PC-3 (cell line): ENCODE measurements around the gene ZNF221. TPM values are rescaled to one million over a fixed set of nuclear protein-coding genes. Genes with fewer than 3 reads are reported as not detected.

Experiments used
- ATAC-seq: fragments of 200-7000 bp; cut with Tn5 transposase; 2 replicates; pipeline ENCODE4 v1.9.1; 2020; ENCODE audit warnings: mild to moderate bottlenecking, moderate library complexity
- BruUV-seq: library from RNA; stranded (reverse); fragments of 400-500 nt; replicated peaks from 2 replicates; lab custom pipeline; 2021; lab: Mats Ljungman, UMichigan
- CTCF ChIA-PET: fragments of 300-600 bp; sonication (Branson Sonifier 250); formaldehyde crosslinking; loops from one replicate; lab custom pipeline; 2022; ENCODE audit warnings: antibody characterized with exemption; lab: Charles Lee
- POLR2A ChIA-PET: fragments of 300-600 bp; sonication (Branson Sonifier 250); formaldehyde crosslinking; loops from one replicate; lab custom pipeline; 2022; ENCODE audit warnings: antibody characterized with exemption; ENCODE audit not compliant: unreplicated experiment; lab: Charles Lee
- DNase-seq: peaks from one replicate; pipeline ENCODE4 v3.0.0-alpha.2; 2015
- H2AFZ ChIP-seq: fragments of 300-600 bp; sonication (generic); 2 replicates; pipeline ENCODE4 v1.6.0; 2016; ENCODE audit warnings: antibody characterized with exemption, low read length
- H3F3A ChIP-seq: fragments of 300-600 bp; sonication (generic); one replicate; pipeline ENCODE4 v1.6.0; 2017; ENCODE audit warnings: antibody characterized with exemption, low read length, control low read depth, mild to moderate bottlenecking; ENCODE audit not compliant: unreplicated experiment
- H3K27ac ChIP-seq: fragments of 300-600 bp; sonication (generic); 2 replicates; pipeline ENCODE4 v1.5.1; 2016; ENCODE audit warnings: mild to moderate bottlenecking, low read length
- H3K27me3 ChIP-seq: fragments of 300-600 bp; sonication (generic); 2 replicates; pipeline ENCODE4 v1.6.1; 2016; ENCODE audit warnings: low read length, mixed read lengths
- H3K36me3 ChIP-seq: fragments of 300-600 bp; sonication (generic); 2 replicates; pipeline ENCODE4 v1.6.1; 2016; ENCODE audit warnings: low read depth, mixed run types, low read length, mixed read lengths
- H3K4me1 ChIP-seq: fragments of 300-600 bp; sonication (generic); 2 replicates; pipeline ENCODE4 v1.5.1; 2016; ENCODE audit warnings: low read length; ENCODE audit not compliant: insufficient read depth
- H3K4me2 ChIP-seq: fragments of 300-600 bp; sonication (generic); 2 replicates; pipeline ENCODE4 v1.6.0; 2016; ENCODE audit warnings: low read length
- H3K4me3 ChIP-seq: fragments of 300-600 bp; sonication (generic); 2 replicates; pipeline ENCODE4 v1.5.1; 2016; ENCODE audit warnings: mild to moderate bottlenecking, low read length, mixed read lengths
- H3K79me2 ChIP-seq: fragments of 300-600 bp; sonication (generic); 2 replicates; pipeline ENCODE4 v1.6.1; 2017; ENCODE audit warnings: low read length, mixed read lengths
- H3K9ac ChIP-seq: fragments of 300-600 bp; sonication (generic); 2 replicates; pipeline ENCODE4 v1.6.0; 2016; ENCODE audit warnings: mild to moderate bottlenecking, low read length
- H3K9me2 ChIP-seq: fragments of 300-600 bp; sonication (generic); replicated peaks from 2 replicates; pipeline ENCODE4 v1.6.1; 2016; ENCODE audit warnings: mixed run types, low read length, mixed read lengths
- H3K9me3 ChIP-seq: fragments of 300-600 bp; sonication (generic); 2 replicates; pipeline ENCODE4 v1.6.1; 2016; ENCODE audit warnings: low read length, mixed read lengths
- H4K20me1 ChIP-seq: fragments of 300-600 bp; sonication (generic); 2 replicates; pipeline ENCODE4 v1.6.1; 2016; ENCODE audit warnings: low read length, mixed read lengths
- CTCF ChIP-seq: fragments of 300-600 bp; sonication (generic); conservative IDR thresholded peaks from 2 replicates; pipeline ENCODE4 v1.5.1; 2017; ENCODE audit warnings: antibody characterized with exemption, low read depth, mild to moderate bottlenecking, low read length
- EZH2 ChIP-seq: fragments of 300-600 bp; sonication (generic); IDR thresholded peaks from one replicate; pipeline ENCODE4 v1.6.1; 2017; ENCODE audit warnings: antibody characterized with exemption, mild to moderate bottlenecking, low read length; ENCODE audit not compliant: unreplicated experiment
- EZH2phosphoT487 ChIP-seq: fragments of 300-600 bp; sonication (generic); IDR thresholded peaks from 2 replicates; pipeline ENCODE4 v1.6.1; 2018; ENCODE audit warnings: mild to moderate bottlenecking, antibody characterized with exemption, low read length, borderline replicate concordance
- intact Hi-C: fragments of 100-400 bp; cut with micrococcal nuclease; formaldehyde crosslinking; loops from 2 replicates; pipeline ENCODE4 v1.9.0; 2023
- total RNA-seq: library from RNA; depleted of rRNA; stranded (reverse); fragments of >200 nt; gene quantifications from 2 replicates; pipeline ENCODE4 v1.2.3, GENCODE V29; 2014

ZNF221 gene
- total RNA-seq, 1 experiment from 2014 or later, result 0.55 TPM

- Histone ChIP-seq H2AFZ (peak overlapping the region; percentile 99), H3K36me3 (peaks cover 24% of the 10 kb centered on the region), H3K9me3 (no peaks in the 10 kb centered on the region), H3K4me2 (peak overlapping the region; percentile 86), H3K9ac (peak overlapping the region; percentile 62), H3K9me2 (no peaks in the 10 kb centered on the region), H3K27me3 (no peaks in the 10 kb centered on the region), H4K20me1 (no peaks in the 10 kb centered on the region), H3K4me1 (no peaks in the 10 kb centered on the region), H3K79me2 (peaks cover 6% of the 10 kb centered on the region), H3K27ac (no peak overlapping the region), H3K4me3 (peak overlapping the region; percentile 81), H3F3A (no peaks in the 10 kb centered on the region)
- TF ChIP-seq EZH2, result no peak
- no peak for TF ChIP-seq CTCF
- TF ChIP-seq EZH2phosphoT487, result no peak
- DNase-seq (no peak), ATAC-seq (peak; percentile 26)
- intact Hi-C loops, result loop anchor here (2.0 kb wide), 2 partner anchors 19 to 69 kb away; partner anchors contain the start of genes ZNF155 and ZNF284
- CTCF ChIA-PET, result interaction anchor here (0.6 to 1.0 kb wide), 3 partner anchors 92 to 953 kb away, joined by 3 to 4 read pairs (median 3); no protein-coding TSS in a partner anchor
- BruUV-seq, result no TSS peak
- POLR2A ChIA-PET, result no interaction called here
These were observed 52.5 kb downstream of the ZNF221 start for GRCh38 chr19:44003461-44004009.

GRCh38 chr19:44005973-44006372 lies 54.9 kb downstream of the ZNF221 start:
- no peak for DNase-seq
- CTCF ChIA-PET, result no interaction called here
- Histone ChIP-seq H3K4me3 (no peak overlapping the region), H3K27me3 (no peaks in the 10 kb centered on the region), H3K9me3 (peaks cover 17% of the 10 kb centered on the region; the same call in 1 of the 2 replicates), H3K9ac (no peak overlapping the region), H3K79me2 (peaks cover 6% of the 10 kb centered on the region), H2AFZ (no peak overlapping the region), H4K20me1 (no peaks in the 10 kb centered on the region), H3K9me2 (no peaks in the 10 kb centered on the region), H3F3A (no peaks in the 10 kb centered on the region), H3K4me1 (no peaks in the 10 kb centered on the region), H3K36me3 (peaks cover 49% of the 10 kb centered on the region), H3K27ac (no peak overlapping the region), H3K4me2 (no peak overlapping the region)
- TF ChIP-seq EZH2phosphoT487 (no peak), CTCF (no peak), EZH2 (no peak)
- ATAC-seq, result no peak
- BruUV-seq, result no TSS peak
- intact Hi-C loops, result no loop called here
- POLR2A ChIA-PET, result no interaction called here

GRCh38 chr19:44007473-44007872 lies 56.4 kb downstream of the ZNF221 start:
- intact Hi-C loops, result no loop called here
- no peak overlapping the region for H2AFZ ChIP-seq
- BruUV-seq, result no TSS peak
- H4K20me1 ChIP-seq, result no peaks in the 10 kb centered on the region
- H3K9me2 ChIP-seq, result no peaks in the 10 kb centered on the region
- no peak overlapping the region for H3K9ac ChIP-seq
- H3K27ac ChIP-seq, result no peak overlapping the region
- peaks cover 6% of the 10 kb centered on the region for H3K79me2 ChIP-seq
- DNase-seq (no peak), ATAC-seq (no peak)
- H3F3A ChIP-seq, result no peaks in the 10 kb centered on the region
- no peak overlapping the region for H3K4me2 ChIP-seq
- H3K4me1 ChIP-seq, result no peaks in the 10 kb centered on the region
- POLR2A ChIA-PET, result no interaction called here
- no peak for TF ChIP-seq EZH2phosphoT487
- TF ChIP-seq CTCF, result no peak
- no peak for TF ChIP-seq EZH2
- peaks cover 23% of the 10 kb centered on the region for H3K9me3 ChIP-seq
- no peaks in the 10 kb centered on the region for H3K27me3 ChIP-seq
- CTCF ChIA-PET, result no interaction called here
- peaks cover 61% of the 10 kb centered on the region for H3K36me3 ChIP-seq
- H3K4me3 ChIP-seq, result no peak overlapping the region
